HG02840 (cell line): ENCODE data around the gene MAP3K3.
A peak's percentile ranks its signal among the peaks of the same experiment; 100 is the strongest.

Experiments
- ATAC-seq: cut with Tn5 transposase; IDR thresholded peaks from one replicate; pipeline ENCODE4 v1.9.1; 2021; ENCODE audit warnings: mild to moderate bottlenecking, moderate library complexity, moderate number of reproducible peaks; ENCODE audit not compliant: unreplicated experiment, low FRiP score

The MAP3K3 gene

DNA sequence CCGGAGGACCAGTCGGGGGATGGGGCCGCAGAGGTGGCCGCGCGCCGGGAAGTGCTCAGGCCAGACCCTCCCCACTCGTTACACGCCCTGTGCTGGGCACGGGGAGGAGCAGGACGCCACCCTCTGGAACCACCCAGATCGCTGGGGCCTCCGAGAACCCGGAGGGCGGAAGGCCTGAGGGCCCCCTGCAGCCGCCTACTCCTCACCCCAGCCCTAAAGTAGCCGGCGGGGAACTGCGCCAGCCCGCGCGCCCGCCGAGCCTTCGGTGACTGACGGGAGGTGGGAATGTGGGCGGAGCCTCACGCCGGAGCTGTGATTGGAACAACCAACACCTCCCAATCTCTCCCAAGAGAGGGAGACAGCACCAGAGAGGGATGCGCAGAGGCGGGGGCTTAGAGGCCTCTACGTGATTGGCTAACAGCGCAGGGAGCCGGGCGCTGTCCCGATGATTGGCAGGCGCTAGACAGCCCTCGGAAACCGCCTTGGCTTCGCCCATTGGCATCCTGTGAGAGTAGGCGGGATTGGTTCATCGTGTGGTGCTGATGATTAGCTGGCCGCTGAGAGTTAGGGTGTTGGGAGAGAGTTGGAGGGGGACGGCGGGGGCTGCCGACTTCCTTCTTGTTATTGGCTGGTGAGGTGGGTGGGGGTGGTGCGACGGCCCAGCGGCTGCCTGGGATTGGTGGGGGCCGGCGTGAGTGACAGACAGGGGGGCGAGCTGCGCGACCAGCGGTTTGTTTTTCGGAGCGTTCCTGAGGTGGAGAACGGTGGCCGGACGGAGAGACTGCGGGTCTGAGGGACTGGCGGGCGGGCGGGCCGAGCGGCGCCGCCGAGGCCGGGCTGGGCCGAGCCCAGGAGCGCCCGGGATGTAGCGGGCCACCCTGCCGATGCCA lies at the start of gene MAP3K3:
TSS of gene MAP3K3 (plus strand) at position 734 of the 890 bp plus-strand sequence. CDS start 343 bp downstream, outside the sequence.
- ATAC-seq: peak; percentile 92

DNA sequence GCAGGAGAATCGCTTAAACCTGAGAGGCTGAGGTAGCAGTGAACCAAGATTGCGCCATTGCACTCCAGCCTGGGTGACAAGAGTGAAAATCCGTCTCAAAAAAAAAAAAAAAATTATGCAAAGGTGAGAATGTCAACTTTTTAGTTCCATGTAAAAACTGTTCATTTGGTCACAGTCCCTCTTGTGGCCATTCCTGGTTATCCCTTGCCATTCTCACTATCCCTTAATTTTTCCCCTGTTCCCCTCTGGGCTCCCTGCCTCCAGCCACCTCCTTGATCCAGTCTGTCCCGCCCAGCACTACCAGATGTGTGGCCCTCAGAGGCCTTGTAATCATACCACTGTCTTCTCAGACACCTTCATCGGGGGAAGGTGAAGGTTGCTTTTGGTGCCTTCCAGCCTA lies 48.6 kb upstream of the MAP3K3 start:
- no peak for ATAC-seq

DNA sequence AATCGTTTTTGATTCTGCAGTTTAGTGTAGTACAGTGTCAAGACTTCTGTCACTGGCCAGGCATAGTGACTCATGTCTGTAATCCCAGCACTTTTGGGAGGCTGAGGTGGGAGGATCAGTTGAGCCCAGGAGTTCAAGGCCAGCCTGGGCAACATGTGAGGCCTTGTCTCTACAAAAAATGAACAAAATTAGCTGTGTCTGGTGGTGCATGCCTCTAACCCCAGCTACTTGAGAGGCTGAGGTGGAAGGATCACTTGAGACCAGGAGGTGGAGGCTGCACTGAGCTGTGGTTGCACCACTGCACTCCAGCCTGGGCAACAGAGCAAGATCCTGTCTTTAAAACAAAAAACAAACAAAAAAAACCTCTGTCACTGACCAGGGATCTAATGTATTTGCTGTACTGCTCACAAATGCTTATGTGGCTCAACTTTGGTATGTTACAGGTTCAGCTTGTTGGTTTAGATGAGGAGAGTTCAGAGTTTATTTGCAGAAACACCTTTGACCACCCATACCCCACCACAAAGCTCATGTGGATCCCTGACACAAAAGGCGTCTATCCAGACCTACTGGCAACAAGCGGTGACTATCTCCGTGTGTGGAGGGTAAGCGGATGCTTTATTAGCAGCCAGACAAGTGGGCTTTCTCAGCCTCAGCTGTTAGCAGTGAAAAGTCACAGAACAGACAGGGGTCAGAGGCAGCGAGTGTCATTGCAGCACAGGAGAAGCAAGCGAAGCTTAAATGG lies 44.0 kb upstream of the MAP3K3 start:
- ATAC-seq: no peak

DNA sequence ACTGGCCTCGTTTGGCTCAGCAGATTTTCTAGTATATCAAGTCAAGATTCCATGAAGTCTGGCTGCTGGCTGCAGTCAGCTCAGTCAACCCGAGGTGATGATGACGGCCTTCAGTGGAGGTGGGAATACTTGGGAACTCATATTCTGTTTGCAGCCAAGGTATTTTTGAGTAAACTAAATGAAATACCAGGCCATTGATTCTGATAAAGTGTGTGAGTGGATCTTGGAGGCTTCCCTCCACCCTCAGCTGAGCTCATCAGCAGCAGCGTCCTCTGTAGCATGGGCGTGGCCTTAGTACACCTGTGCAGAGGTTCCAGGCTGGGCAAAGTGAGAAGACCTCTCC lies 43.5 kb upstream of the MAP3K3 start:
- ATAC-seq: no peak

DNA sequence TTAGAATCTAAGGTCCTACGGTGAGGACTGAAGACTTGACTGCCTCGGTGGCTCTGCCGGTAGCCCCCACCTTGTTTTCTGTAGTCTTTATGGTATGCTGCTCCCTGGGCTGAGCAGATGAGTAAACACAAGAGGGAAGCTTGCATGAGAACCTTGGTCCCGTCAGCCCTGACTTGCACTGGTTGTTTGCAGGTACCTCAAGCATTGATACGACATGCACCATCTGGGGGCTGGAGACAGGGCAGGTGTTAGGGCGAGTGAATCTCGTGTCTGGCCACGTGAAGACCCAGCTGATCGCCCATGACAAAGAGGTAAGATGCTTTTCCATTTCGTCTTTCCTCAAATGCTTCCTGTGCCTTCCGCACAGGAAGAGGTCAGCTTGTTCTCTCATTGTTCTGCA lies 42.6 kb upstream of the MAP3K3 start:
- ATAC-seq: no peak

DNA sequence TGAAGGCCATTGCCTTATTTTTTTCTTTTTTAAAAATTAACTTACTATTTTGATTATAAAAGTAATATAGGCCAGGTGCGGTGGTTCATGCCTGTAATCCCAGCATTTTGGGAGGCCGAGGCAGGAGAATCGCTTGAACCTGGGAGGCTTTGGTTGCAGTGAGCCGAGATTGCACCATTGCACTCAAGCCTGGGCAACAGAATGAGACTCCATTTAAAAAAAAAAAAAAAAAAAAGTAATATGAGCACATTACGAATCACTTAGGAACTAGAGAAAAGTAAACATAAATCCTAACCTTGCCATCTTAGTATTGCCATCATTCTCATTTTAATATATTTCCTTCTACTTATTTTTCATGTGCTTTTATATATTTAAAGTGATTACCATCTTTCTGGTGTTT lies 34.4 kb upstream of the MAP3K3 start:
- ATAC-seq: no peak

DNA sequence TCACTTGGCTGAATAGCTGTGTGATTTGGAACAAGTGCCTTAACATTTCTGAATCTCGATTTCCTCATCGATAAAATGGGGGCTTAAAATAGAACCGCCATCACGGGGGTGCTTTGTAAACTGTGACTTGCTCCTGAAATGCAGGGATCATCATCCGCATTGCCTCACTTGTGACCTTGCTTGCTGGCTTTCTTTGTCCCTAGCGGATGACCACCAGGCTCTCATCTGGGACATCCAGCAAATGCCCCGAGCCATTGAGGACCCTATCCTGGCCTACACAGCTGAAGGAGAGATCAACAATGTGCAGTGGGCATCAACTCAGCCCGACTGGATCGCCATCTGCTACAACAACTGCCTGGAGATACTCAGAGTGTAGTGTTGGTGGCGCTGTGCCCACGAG lies 33.4 kb upstream of the MAP3K3 start:
- ATAC-seq: no peak

DNA sequence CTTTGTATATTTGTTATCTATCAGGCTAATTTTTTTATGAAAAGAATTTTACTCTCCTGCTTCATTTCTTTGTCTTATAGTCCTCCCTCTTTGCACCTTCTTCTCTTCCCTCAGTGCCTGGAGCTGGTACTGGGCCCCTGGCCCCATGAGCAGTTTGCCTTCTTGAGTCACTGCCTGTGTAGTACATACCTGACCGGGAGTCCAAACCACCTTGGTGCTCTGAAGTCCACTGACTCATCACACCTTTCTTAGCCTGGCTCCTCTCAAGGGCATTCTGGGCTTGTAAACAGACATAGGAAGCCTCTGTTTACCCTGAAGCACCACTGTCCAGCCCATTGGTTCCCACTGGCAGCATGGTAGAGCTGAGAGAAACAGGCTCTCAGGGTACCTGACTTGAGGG lies 32.6 kb upstream of the MAP3K3 start:
- ATAC-seq: no peak

DNA sequence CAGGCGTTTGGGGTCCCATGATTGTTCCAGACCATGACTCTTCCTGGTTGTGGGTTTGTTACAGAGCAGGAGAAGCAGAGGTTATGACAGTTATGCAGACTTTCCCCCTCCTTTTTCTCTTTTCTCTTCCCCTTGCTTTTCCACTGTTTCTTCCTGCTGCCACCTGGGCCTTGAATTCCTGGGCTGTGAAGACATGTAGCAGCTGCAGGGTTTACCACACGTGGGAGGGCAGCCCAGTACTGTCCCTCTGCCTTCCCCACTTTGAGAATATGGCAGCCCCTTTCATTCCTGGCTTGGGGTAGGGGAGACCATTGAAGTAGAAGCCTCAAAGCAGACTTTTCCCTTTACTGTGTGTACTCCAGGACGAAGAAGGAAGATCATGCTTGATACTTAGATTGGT lies 29.4 kb upstream of the MAP3K3 start:
- no peak for ATAC-seq

DNA sequence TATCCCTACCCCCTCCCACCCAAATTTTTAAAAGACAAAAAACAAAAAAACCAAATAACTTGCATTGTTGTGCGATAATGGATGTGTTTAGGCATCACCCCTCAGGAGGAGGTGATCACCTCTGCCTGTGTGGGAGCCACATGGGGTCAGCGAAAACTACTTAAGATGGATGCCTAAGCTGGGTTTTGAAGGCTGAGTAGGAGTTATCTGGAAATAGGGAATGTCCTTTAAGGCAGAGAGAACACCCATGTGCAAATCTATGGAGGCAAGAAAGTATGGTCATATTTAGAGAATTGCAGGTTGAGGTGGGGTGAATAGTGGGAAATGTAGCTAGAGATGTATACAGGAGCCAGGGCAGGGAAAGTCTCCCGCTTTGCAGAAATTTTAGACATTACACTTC lies 27.1 kb upstream of the MAP3K3 start:
- no peak for ATAC-seq

DNA sequence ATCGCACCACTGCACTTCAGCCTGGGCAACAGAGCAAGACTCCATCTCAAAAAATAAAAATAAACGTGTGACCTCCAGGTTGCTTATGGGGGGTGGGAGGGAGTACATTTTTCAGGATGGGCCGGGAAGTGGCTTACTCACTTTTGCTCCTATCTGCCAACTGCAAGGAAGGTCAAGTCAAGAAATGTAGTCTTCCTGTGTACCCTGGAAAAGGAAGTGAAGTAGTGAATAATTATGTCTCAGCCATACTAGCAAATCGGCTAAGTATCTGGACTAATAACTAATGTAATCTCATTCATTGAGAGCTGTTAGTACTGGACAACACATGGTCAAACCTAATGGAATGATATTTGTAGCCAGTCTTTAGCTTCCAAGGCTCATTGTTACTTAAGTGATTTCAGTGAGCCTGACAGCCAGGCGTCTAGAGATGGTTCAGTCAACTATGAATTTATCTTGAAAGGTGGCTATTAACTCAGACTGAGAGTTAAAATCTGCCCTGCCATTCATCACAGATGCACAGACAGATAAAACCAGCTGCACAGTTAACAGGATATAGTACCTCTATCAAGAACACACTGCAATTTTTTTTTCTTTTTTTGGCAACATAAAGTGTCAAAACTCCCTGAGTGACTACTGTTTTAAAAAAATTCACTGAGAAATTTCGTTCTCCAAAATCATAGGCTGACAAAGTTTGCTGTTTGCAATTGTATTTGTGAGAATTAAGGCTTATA lies 25.2 kb upstream of the MAP3K3 start:
- no peak for ATAC-seq

DNA sequence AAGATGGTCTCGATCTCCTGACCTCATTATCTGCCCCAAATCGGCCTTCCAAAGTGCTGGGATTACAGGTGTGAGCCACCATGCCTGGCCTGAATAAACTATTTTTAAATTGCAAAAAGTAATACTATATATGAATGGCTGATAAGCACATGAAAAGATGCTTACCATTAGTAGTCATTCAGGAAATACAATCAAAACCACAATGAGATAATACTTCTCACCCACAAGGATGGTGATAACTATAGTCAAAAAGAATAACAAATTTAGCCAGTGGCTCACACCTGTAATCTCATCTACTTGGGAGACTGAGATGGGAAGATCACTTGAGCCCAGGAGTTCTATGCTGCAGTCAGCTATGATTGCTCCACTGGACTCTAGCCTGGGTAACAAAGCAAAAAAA lies 23.9 kb upstream of the MAP3K3 start:
- no peak for ATAC-seq

DNA sequence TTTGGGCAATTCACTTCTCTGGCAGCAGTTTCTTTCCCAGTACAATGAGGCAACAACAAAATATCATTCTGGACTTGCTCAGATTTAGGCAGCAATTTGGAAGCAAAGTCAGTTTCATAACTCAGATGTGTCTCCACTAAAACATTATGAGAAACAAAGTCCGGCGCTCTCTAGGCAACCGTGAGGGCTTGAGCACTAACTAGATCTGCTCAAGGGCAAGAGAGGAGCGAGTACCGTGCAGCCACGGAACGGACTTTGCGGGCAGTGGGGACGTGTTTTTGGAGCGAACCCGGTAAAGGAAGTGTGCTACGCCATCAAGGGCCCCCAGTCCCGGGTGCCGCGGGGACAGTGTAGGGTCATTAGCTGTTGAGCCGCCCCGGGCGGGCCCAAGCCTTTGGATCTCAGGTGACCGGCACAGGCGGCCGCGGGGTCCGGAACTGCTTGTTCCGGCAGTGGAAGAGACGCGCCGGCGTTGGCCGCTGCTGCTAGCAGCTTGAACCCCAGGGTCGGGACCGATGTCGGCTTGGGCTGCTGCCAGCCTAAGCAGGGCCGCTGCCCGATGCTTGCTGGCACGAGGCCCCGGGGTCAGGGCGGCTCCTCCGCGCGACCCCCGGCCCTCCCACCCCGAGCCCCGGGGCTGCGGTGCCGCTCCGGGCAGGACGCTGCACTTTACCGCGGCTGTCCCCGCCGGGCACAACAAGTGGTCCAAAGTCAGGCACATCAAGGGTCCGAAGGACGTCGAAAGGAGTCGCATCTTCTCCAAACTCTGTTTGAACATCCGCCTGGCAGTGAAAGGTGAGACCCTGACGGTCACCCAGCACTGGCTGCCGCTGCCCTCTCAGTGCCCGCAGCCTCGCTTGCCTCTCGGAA lies 21.4 kb upstream of the MAP3K3 start, which contains the start of gene TACO1:
TSS of gene TACO1 (plus strand) at position 327 of the 870 bp plus-strand sequence. CDS start at position 516, 189 bp downstream.
- ATAC-seq: peak; percentile 77

DNA sequence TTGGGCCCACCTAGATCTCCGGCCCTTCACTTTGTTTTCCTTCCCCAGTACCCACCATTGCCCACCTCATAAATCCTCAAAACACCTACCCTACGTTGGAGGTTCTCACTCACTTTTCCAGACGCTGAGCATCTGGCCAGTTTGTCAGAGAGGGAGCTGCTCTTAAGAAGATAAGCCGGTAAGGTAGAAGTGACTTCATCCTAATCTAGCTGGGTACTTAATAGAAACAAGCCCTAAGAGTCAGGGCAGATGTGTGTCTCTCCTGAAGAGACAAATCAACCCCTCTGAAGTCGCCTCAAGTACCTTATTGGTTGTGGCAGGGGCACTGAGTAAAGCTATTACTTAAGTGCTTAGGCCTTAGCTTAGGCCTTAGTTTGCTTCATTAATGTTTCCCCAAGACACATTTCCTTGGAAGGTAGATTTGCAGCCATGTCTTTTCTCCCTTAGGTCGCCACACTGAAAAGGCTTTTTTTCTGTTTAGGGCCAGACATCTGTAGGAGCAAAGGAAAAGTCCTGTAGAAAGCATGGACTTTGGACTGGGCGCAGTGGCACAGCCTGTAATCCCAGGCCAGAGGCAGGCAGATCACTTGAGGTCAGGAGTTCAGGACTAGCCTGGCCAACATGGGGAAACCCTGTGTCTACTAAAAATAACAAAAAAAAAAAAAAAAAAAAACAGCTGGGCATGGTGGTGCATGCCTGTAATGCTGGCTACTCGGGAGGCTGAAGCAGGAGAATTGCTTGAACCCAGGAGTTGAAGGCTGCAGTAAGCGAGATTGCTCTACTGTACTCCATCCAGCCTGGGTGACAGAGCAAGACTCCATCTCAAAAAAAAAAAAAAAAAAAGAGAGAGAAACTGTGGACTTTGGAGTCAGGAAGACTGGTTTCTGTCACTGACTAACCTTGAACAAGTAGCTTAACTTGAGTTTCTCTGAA lies 20.5 kb upstream of the MAP3K3 start:
- no peak for ATAC-seq

DNA sequence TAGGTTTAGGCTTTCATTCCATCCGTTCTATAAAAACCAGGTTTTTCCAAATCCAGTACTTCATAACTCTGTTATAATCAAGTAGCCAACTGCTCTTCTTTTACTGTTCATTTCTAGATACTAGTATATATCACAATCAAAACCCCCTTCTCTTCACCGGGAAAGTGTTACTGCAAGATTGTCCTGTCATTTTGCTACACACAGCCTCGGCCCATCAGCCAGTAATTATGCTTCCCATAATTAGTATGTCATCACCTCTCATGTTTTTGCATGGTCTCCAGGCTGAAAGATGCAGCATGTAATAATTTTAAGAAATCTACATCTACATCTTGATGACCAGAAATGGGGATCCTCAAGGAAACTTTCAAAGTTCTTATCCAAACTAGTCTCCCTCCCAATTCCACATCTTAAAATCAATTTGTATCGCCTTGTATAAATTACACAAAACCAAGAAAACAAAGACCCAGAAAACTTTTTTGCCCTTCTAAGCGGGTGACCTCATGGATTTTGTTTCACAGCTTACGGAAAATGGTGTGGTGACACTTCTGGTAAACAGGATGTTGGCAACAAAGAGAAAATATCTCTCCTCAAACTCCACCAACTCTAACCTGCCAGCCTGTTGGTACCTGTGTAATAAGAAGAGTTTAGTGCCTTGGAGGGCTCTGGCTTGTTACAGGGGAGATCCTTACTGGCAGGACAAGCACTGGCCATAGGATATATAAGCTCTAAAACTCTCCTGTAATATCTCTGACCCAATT lies 12.2 kb upstream of the MAP3K3 start:
- no peak for ATAC-seq

DNA sequence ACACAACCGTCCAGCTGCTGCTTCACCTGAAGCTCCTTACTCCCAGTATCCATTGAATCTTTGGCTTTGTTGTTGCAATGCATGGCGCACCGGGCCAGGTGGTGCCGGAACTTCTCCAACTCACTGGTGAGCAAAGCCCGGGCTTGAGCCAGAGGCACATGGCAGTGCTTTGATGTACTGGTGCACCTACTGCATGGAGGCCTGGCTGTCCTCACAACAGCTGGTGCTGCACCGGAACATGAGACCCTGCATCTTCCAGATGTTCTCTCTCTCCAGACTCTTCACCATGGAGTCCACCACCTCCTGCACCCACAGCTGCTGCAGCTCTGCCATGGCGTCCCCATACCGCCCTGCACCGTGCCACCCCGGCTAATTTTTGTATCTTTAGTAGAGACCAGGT lies 11.4 kb upstream of the MAP3K3 start:
- no peak for ATAC-seq

DNA sequence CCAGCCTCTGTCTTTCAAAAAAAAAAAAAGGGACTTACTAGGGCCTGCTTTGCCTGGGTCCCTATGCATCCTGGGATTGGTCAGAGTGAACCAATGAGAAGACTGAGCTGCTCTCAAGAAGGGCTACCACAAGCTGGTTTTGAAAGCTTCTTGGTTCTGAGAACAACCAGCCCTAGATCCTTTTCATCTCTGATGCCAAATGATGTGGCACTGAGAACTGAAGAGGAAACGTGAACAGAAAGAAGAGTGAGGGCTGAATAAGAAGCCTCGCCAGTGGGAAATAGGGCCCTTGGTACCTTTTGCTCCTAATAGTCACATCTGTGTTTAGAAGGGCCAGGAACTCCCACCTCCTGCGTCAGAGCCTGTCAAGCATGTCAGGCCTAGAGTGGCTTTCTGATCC lies 10.9 kb upstream of the MAP3K3 start:
- ATAC-seq: no peak

DNA sequence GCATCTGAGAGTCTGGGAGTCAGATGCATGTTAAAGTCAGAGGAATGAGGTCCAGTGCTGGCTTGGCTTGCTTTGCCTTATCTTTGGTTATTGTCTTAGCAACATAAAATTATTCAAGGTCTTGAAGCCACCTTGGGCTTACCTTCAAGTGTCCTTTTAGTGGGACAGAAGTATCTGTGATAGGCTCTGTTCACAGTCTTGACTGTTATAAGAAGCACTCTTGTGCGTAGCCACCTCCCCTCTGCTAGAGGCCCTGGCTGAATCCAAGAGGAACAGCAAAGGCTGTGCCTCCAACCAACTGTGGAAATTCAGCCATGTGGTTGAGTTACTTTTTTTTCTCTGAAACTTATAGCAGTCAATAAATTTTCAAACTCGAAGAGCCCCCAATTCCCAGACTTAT lies 8.6 kb upstream of the MAP3K3 start:
- ATAC-seq: no peak
